GM12878 (cell line): Measurements from ENCODE around the gene LMBR1. TPM values are rescaled to one million over a fixed set of nuclear protein-coding genes. Genes with fewer than 3 reads are reported as not detected.

Experiments
- BACH1 ChIP-seq: fragments of 450-650 bp; IDR thresholded peaks from 2 replicates; pipeline ENCODE4 v1.6.1; 2017; ENCODE audit warnings: mild to moderate bottlenecking, borderline replicate concordance
- BCL11A ChIP-seq: IDR thresholded peaks from 2 replicates; pipeline ENCODE4 v1.6.1; 2011; ENCODE audit warnings: low read depth, low read length
- BHLHE40 ChIP-seq, 2 experiments: fragments of 450-650 bp in 1 of 2; IDR thresholded peaks; 2 replicates each; pipeline ENCODE4 v1.6.1; 2011 to 2017; ENCODE audit warnings: low read depth in 2 of 2, borderline replicate concordance in 1 of 2, improper control_type of control experiment in 1 of 2, low read length in 1 of 2, mild to moderate bottlenecking in 1 of 2
- BMI1 ChIP-seq: fragments of 450-650 bp; IDR thresholded peaks from 2 replicates; pipeline ENCODE4 v1.6.1; 2016; ENCODE audit warnings: mild to moderate bottlenecking, moderate library complexity, borderline replicate concordance
- CREB1 ChIP-seq: IDR thresholded peaks from 2 replicates; pipeline ENCODE4 v1.6.1; 2012; ENCODE audit warnings: low read depth, mild to moderate bottlenecking, inconsistent platforms
- DPF2 ChIP-seq: fragments of 450-650 bp; IDR thresholded peaks from 2 replicates; pipeline ENCODE4 v1.6.1; 2017; ENCODE audit warnings: mild to moderate bottlenecking
- ETV6 ChIP-seq, 2 experiments: fragments of 450-650 bp in 1 of 2; IDR thresholded peaks in 1 of 2; conservative IDR thresholded peaks in 1 of 2; 2 replicates each; pipeline ENCODE4 v1.6.1; 2014; ENCODE audit warnings: antibody characterized with exemption in 1 of 2, borderline replicate concordance in 1 of 2, low read depth in 1 of 2, mild to moderate bottlenecking in 1 of 2, moderate library complexity in 1 of 2
- HDAC6 ChIP-seq: fragments of 200-600 bp; sonication (generic); IDR thresholded peaks from one replicate; pipeline ENCODE4 v1.8.0; 2017; ENCODE audit warnings: antibody characterized with exemption; ENCODE audit not compliant: unreplicated experiment
- IKZF1 ChIP-seq: fragments of 450-650 bp; conservative IDR thresholded peaks from 2 replicates; pipeline ENCODE4 v1.6.1; 2017; ENCODE audit warnings: antibody characterized with exemption, mild to moderate bottlenecking
- LARP7 ChIP-seq: fragments of 450-650 bp; IDR thresholded peaks from 2 replicates; pipeline ENCODE4 v1.6.1; 2017; ENCODE audit warnings: mild to moderate bottlenecking
- MEF2B ChIP-seq: fragments of 450-650 bp; IDR thresholded peaks from 2 replicates; pipeline ENCODE4 v1.6.1; 2018; ENCODE audit warnings: mild to moderate bottlenecking, moderate library complexity; ENCODE audit not compliant: partially characterized antibody, poor library complexity, severe bottlenecking
- NFXL1 ChIP-seq: fragments of 450-650 bp; IDR thresholded peaks from 2 replicates; pipeline ENCODE4 v1.6.1; 2017; ENCODE audit warnings: antibody characterized with exemption, mild to moderate bottlenecking, borderline replicate concordance
- PKNOX1 ChIP-seq: fragments of 450-650 bp; IDR thresholded peaks from 2 replicates; pipeline ENCODE4 v1.6.1; 2016; ENCODE audit warnings: mild to moderate bottlenecking
- SRF ChIP-seq, 2 experiments: IDR thresholded peaks; 2 replicates each; pipeline ENCODE4 v1.6.1; 2011; ENCODE audit warnings: low read depth in 2 of 2, low read length in 2 of 2, mild to moderate bottlenecking in 1 of 2, moderate library complexity in 1 of 2
- TBL1XR1 ChIP-seq: IDR thresholded peaks from 2 replicates; pipeline ENCODE4 v1.6.1; 2012; ENCODE audit warnings: low read depth, low read length, improper control_type of control experiment
- TCF12 ChIP-seq: IDR thresholded peaks from 2 replicates; pipeline ENCODE4 v1.6.1; 2011; ENCODE audit warnings: low read depth, mild to moderate bottlenecking, low read length
- YY1 ChIP-seq: IDR thresholded peaks from 2 replicates; pipeline ENCODE4 v1.6.1; 2011; ENCODE audit warnings: low read depth, mild to moderate bottlenecking, low read length
- ZNF622 ChIP-seq: fragments of 450-650 bp; IDR thresholded peaks from 2 replicates; pipeline ENCODE4 v1.6.1; 2017; ENCODE audit warnings: mild to moderate bottlenecking, inconsistent platforms
- ZNF687 ChIP-seq: fragments of 450-650 bp; IDR thresholded peaks from 2 replicates; pipeline ENCODE4 v1.6.1; 2017; ENCODE audit warnings: mild to moderate bottlenecking, moderate library complexity
- polyA plus RNA-seq, 11 experiments: library from polyadenylated mRNA; depleted of rRNA in 4 of 11; unstranded in 6 of 11; stranded (reverse) in 5 of 11; fragments of >200 nt; fragmentation: Nextera tagmentation in 4 of 11; fragmentation: Illumina TruSeq in 1 of 11; extraction: Ambion mirVana in 4 of 11; extraction: Trizol in 1 of 11; gene quantifications; 1 replicate in 1 of 11; 2 replicates in 10 of 11; pipeline versions ENCODE4 v1.2.1 to v1.2.3, GENCODE V29; 2011 to 2016; ENCODE audit warnings: inconsistent platforms in 2 of 11, missing spikeins in 2 of 11, low read depth in 1 of 11
- total RNA-seq, 4 experiments: library from RNA; depleted of rRNA in 3 of 4; stranded (reverse); fragments of >200 nt in 3 of 4; fragmentation: Illumina TruSeq in 1 of 4; extraction: Trizol in 1 of 4; gene quantifications; 2 replicates each; pipeline versions ENCODE4 v1.2.1 to v1.2.3, GENCODE V29; 2013 to 2021
- TF ChIP-seq, protein P1 (sequence below): fragments of 450-650 bp; IDR thresholded peaks from 2 replicates; pipeline ENCODE4 v1.6.1; 2016; ENCODE audit warnings: mild to moderate bottlenecking, moderate library complexity, borderline replicate concordance

The LMBR1 gene
- total and polyA plus RNA-seq, 10 of the 15 experiments (the other 5 are each of a cell fraction or from before 2014, with no cell fraction given), result 4.0 to 63.5 (median 28.8) TPM

DNA sequence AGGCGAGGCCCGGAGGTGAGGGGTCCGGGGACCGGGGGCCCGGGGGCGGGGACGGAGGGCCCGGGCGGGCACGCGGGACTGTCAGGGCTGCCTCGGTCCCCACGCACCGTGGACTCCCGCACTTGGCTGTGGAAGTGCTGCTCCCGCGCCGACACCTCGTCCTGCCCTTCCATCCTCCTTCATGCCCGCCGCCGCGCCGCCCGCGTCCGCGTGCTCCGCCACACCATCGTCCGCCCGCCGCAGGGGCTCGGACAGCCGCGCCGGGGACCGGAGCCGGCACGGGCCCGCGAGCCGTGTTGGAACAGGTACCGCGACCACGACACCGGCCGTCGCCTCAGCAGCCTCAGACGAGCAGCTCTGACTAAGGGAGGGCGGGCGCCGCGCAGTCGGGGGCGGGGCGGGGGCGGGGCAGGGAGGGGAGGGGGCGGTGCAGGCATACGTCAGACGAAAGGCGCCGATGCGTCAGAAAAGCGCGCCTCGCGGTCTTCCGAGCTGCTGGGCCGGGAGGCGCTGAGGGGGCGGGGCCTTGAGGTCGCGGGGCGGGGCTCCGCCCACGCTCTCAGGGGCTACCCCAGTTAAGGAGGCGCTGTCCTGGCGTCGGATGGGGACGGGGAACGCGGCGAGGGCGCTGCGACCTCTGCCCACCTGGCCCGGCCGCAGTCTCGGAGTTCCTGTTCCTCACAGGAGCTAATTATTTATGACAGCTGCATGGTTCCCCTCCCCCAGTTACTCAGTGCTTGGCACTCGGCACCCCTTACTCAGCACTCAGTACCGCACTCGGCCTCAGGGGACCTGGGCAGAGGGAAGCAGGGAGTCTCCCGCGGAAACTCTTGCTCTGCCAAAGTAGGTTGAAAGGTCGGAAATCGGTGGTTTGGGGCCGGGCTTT, at the start of gene LMBR1 (continued):
- peak; percentile 43 for TF ChIP-seq ZNF687
- no peak for TF ChIP-seq HDAC6
- no peak for TF ChIP-seq BMI1
- no peak; a peak in 1 of 4 replicates for TF ChIP-seq ETV6 (conservative IDR thresholded peaks at IDR 0.05 in 1 of 2, IDR thresholded peaks at IDR 0.05 in 1 of 2; ENCODE audit: borderline replicate concordance in 1 of 2, low read depth in 1 of 2)
- TF ChIP-seq, protein P1, sequence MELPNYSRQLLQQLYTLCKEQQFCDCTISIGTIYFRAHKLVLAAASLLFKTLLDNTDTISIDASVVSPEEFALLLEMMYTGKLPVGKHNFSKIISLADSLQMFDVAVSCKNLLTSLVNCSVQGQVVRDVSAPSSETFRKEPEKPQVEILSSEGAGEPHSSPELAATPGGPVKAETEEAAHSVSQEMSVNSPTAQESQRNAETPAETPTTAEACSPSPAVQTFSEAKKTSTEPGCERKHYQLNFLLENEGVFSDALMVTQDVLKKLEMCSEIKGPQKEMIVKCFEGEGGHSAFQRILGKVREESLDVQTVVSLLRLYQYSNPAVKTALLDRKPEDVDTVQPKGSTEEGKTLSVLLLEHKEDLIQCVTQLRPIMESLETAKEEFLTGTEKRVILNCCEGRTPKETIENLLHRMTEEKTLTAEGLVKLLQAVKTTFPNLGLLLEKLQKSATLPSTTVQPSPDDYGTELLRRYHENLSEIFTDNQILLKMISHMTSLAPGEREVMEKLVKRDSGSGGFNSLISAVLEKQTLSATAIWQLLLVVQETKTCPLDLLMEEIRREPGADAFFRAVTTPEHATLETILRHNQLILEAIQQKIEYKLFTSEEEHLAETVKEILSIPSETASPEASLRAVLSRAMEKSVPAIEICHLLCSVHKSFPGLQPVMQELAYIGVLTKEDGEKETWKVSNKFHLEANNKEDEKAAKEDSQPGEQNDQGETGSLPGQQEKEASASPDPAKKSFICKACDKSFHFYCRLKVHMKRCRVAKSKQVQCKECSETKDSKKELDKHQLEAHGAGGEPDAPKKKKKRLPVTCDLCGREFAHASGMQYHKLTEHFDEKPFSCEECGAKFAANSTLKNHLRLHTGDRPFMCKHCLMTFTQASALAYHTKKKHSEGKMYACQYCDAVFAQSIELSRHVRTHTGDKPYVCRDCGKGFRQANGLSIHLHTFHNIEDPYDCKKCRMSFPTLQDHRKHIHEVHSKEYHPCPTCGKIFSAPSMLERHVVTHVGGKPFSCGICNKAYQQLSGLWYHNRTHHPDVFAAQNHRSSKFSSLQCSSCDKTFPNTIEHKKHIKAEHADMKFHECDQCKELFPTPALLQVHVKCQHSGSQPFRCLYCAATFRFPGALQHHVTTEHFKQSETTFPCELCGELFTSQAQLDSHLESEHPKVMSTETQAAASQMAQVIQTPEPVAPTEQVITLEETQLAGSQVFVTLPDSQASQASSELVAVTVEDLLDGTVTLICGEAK, result no peak
- TF ChIP-seq IKZF1, result peak; percentile 98
- TF ChIP-seq BCL11A, result 0 out of 2 replicates have a peak, but pooled peaks have one; percentile 28
- peak; percentile 53 to 86; a peak in 3 of 4 replicates for TF ChIP-seq SRF (IDR thresholded peaks at IDR 0.05; ENCODE audit: low read depth in 2 of 2, low read length in 2 of 2)
- peak; percentile 82 for TF ChIP-seq TCF12
- TF ChIP-seq PKNOX1, result 0 out of 2 replicates have a peak, but pooled peaks have one; percentile 5
- no peak for TF ChIP-seq ZNF622
- peak; percentile 40 for TF ChIP-seq LARP7
- peak; percentile 96 for TF ChIP-seq MEF2B
- TF ChIP-seq DPF2, result peak; percentile 89
- 0 out of 2 replicates have a peak, but pooled peaks have one; percentile 57 for TF ChIP-seq NFXL1
- TF ChIP-seq YY1, result 0 out of 2 replicates have a peak, but pooled peaks have one; percentile 39
- TF ChIP-seq BACH1, result peak; percentile 84
- TF ChIP-seq TBL1XR1, result no peak; the same call in 1 of the 2 replicates
- TF ChIP-seq BHLHE40 (IDR thresholded peaks at IDR 0.05; ENCODE audit: borderline replicate concordance in 1 of 2, low read depth in 2 of 2, low read length in 1 of 2), result peak in 1 of 2 experiments; percentile 74; a peak in 2 of 4 replicates
- TF ChIP-seq CREB1, result peak; percentile 97
